GM23338 (cell line): ENCODE results near the gene ABCD3. TPM values are rescaled to one million over a fixed set of nuclear protein-coding genes. Genes with fewer than 3 reads are reported as not detected.

Experiments used
- ATAC-seq: fragments of 200-7000 bp; cut with Tn5 transposase; 3 replicates; pipeline ENCODE4 v1.9.1; 2020
- DNase-seq: peaks from one replicate; pipeline ENCODE4 v3.0.0-alpha.2; 2015; ENCODE audit warnings: low spot score
- H2AFZ ChIP-seq: fragments of 200-600 bp; sonication (generic); 2 replicates; pipeline ENCODE4 v1.8.0; 2016; ENCODE audit warnings: antibody characterized with exemption, mild to moderate bottlenecking, moderate library complexity
- H3F3A ChIP-seq: fragments of 200-600 bp; sonication (generic); replicated peaks from 2 replicates; pipeline ENCODE4 v1.8.0; 2017; ENCODE audit warnings: antibody characterized with exemption, mixed run types, low read depth
- H3K27ac ChIP-seq: fragments of 200-600 bp; sonication (generic); 2 replicates; pipeline ENCODE4 v1.6.1; 2016; ENCODE audit warnings: low read depth
- H3K27me3 ChIP-seq: fragments of 200-600 bp; sonication (generic); 2 replicates; pipeline ENCODE4 v1.8.0; 2016; ENCODE audit warnings: mild to moderate bottlenecking, mixed run types, moderate library complexity; ENCODE audit not compliant: insufficient read depth
- H3K36me3 ChIP-seq: fragments of 200-600 bp; sonication (generic); 2 replicates; pipeline ENCODE4 v1.8.0; 2016; ENCODE audit warnings: mild to moderate bottlenecking; ENCODE audit not compliant: insufficient read depth
- H3K4me1 ChIP-seq: fragments of 200-600 bp; sonication (generic); 2 replicates; pipeline ENCODE4 v1.8.0; 2016; ENCODE audit warnings: mild to moderate bottlenecking, moderate library complexity; ENCODE audit not compliant: insufficient read depth
- H3K4me2 ChIP-seq: fragments of 200-600 bp; sonication (generic); 2 replicates; pipeline ENCODE4 v1.7.1; 2017; ENCODE audit warnings: mixed run types
- H3K4me3 ChIP-seq: fragments of 200-600 bp; sonication (generic); 2 replicates; pipeline ENCODE4 v1.6.1; 2016; ENCODE audit warnings: mixed run types
- H3K79me2 ChIP-seq: fragments of 200-600 bp; sonication (generic); replicated peaks from 2 replicates; pipeline ENCODE4 v1.8.0; 2017; ENCODE audit warnings: mild to moderate bottlenecking; ENCODE audit not compliant: insufficient read depth
- H3K9me2 ChIP-seq: fragments of 200-600 bp; sonication (generic); 2 replicates; pipeline ENCODE4 v1.8.0; 2017; ENCODE audit not compliant: insufficient read depth
- H4K20me1 ChIP-seq: fragments of 200-600 bp; sonication (generic); replicated peaks from 2 replicates; pipeline ENCODE4 v1.8.0; 2017; ENCODE audit warnings: mild to moderate bottlenecking; ENCODE audit not compliant: insufficient read depth
- H3K27ac Mint-ChIP-seq: 2 replicates; pipeline ENCODE4 v1.8.0; 2020; ENCODE audit warnings: inconsistent platforms, mild to moderate bottlenecking, moderate library complexity, mixed read lengths
- H3K27me3 Mint-ChIP-seq: 3 replicates; pipeline ENCODE4 v1.8.0; 2022; ENCODE audit warnings: low read depth, mild to moderate bottlenecking, moderate library complexity, mixed read lengths, inconsistent platforms; ENCODE audit not compliant: insufficient read depth, poor library complexity
- H3K36me3 Mint-ChIP-seq: 3 replicates; pipeline ENCODE4 v1.8.0; 2021; ENCODE audit warnings: low read depth, mild to moderate bottlenecking, inconsistent platforms, moderate library complexity, mixed read lengths
- H3K4me1 Mint-ChIP-seq: 3 replicates; pipeline ENCODE4 v1.8.0; 2020; ENCODE audit warnings: mild to moderate bottlenecking, inconsistent platforms, mixed read lengths
- H3K4me3 Mint-ChIP-seq: 3 replicates; pipeline ENCODE4 v1.8.0; 2021; ENCODE audit warnings: moderate library complexity, mild to moderate bottlenecking, inconsistent platforms, mixed read lengths
- H3K9me3 Mint-ChIP-seq: 3 replicates; pipeline ENCODE4 v1.8.0; 2020; ENCODE audit warnings: moderate library complexity, mild to moderate bottlenecking, inconsistent platforms, mixed read lengths
- ETS1 ChIP-seq: IDR thresholded peaks from 2 replicates; pipeline ENCODE4 v1.6.1; 2016; ENCODE audit warnings: antibody characterized with exemption
- EZH2 ChIP-seq: fragments of 200-600 bp; sonication (generic); IDR thresholded peaks from one replicate; pipeline ENCODE4 v1.8.0; 2017; ENCODE audit warnings: antibody characterized with exemption, mild to moderate bottlenecking, low read depth; ENCODE audit not compliant: unreplicated experiment
- EZH2phosphoT487 ChIP-seq: fragments of 200-600 bp; sonication (generic); IDR thresholded peaks from one replicate; pipeline ENCODE4 v1.8.1; 2018; ENCODE audit warnings: antibody characterized with exemption; ENCODE audit not compliant: unreplicated experiment
- JUNB ChIP-seq: IDR thresholded peaks from one replicate; pipeline ENCODE4 v1.6.1; 2016; ENCODE audit warnings: antibody characterized with exemption; ENCODE audit not compliant: unreplicated experiment
- NANOG ChIP-seq: IDR thresholded peaks from 2 replicates; pipeline ENCODE4 v1.6.1; 2016; ENCODE audit warnings: antibody characterized with exemption, borderline replicate concordance
- POLR2AphosphoS5 ChIP-seq: IDR thresholded peaks from 2 replicates; pipeline ENCODE4 v1.6.1; 2016; ENCODE audit warnings: antibody characterized with exemption, low read depth
- STAT1 ChIP-seq: IDR thresholded peaks from one replicate; pipeline ENCODE4 v1.6.1; 2016; ENCODE audit warnings: antibody characterized with exemption; ENCODE audit not compliant: unreplicated experiment
- ZNF114 ChIP-seq: fragments of 250-450 bp; sonication (Bioruptor Pico); IDR thresholded peaks from 2 replicates; pipeline ENCODE4 v1.5.0; 2020; ENCODE audit warnings: mild to moderate bottlenecking, moderate library complexity
- polyA plus RNA-seq: library from polyadenylated mRNA; unstranded; fragments of >200 nt; fragmentation: Nextera tagmentation; extraction: Ambion mirVana; gene quantifications from 2 replicates; pipeline ENCODE4 v1.2.1, GENCODE V29; 2016
- total RNA-seq: library from RNA; depleted of rRNA; stranded (reverse); fragments of >200 nt; shearing (Covaris generic); gene quantifications from 2 replicates; pipeline ENCODE4 v1.2.3, GENCODE V29; 2014
- TF ChIP-seq, protein P1 (sequence below): fragments of 250-450 bp; sonication (Bioruptor Pico); IDR thresholded peaks from 2 replicates; pipeline ENCODE4 v1.5.0; 2020; ENCODE audit warnings: mild to moderate bottlenecking, moderate library complexity

ABCD3 gene
- total and polyA plus RNA-seq, 2 experiments from 2014 or later, result 12.3 to 24.0 TPM

GRCh38 chr1:94560333-94560732, 142.1 kb downstream of the ABCD3 start (continued):
- TF ChIP-seq, protein P1, sequence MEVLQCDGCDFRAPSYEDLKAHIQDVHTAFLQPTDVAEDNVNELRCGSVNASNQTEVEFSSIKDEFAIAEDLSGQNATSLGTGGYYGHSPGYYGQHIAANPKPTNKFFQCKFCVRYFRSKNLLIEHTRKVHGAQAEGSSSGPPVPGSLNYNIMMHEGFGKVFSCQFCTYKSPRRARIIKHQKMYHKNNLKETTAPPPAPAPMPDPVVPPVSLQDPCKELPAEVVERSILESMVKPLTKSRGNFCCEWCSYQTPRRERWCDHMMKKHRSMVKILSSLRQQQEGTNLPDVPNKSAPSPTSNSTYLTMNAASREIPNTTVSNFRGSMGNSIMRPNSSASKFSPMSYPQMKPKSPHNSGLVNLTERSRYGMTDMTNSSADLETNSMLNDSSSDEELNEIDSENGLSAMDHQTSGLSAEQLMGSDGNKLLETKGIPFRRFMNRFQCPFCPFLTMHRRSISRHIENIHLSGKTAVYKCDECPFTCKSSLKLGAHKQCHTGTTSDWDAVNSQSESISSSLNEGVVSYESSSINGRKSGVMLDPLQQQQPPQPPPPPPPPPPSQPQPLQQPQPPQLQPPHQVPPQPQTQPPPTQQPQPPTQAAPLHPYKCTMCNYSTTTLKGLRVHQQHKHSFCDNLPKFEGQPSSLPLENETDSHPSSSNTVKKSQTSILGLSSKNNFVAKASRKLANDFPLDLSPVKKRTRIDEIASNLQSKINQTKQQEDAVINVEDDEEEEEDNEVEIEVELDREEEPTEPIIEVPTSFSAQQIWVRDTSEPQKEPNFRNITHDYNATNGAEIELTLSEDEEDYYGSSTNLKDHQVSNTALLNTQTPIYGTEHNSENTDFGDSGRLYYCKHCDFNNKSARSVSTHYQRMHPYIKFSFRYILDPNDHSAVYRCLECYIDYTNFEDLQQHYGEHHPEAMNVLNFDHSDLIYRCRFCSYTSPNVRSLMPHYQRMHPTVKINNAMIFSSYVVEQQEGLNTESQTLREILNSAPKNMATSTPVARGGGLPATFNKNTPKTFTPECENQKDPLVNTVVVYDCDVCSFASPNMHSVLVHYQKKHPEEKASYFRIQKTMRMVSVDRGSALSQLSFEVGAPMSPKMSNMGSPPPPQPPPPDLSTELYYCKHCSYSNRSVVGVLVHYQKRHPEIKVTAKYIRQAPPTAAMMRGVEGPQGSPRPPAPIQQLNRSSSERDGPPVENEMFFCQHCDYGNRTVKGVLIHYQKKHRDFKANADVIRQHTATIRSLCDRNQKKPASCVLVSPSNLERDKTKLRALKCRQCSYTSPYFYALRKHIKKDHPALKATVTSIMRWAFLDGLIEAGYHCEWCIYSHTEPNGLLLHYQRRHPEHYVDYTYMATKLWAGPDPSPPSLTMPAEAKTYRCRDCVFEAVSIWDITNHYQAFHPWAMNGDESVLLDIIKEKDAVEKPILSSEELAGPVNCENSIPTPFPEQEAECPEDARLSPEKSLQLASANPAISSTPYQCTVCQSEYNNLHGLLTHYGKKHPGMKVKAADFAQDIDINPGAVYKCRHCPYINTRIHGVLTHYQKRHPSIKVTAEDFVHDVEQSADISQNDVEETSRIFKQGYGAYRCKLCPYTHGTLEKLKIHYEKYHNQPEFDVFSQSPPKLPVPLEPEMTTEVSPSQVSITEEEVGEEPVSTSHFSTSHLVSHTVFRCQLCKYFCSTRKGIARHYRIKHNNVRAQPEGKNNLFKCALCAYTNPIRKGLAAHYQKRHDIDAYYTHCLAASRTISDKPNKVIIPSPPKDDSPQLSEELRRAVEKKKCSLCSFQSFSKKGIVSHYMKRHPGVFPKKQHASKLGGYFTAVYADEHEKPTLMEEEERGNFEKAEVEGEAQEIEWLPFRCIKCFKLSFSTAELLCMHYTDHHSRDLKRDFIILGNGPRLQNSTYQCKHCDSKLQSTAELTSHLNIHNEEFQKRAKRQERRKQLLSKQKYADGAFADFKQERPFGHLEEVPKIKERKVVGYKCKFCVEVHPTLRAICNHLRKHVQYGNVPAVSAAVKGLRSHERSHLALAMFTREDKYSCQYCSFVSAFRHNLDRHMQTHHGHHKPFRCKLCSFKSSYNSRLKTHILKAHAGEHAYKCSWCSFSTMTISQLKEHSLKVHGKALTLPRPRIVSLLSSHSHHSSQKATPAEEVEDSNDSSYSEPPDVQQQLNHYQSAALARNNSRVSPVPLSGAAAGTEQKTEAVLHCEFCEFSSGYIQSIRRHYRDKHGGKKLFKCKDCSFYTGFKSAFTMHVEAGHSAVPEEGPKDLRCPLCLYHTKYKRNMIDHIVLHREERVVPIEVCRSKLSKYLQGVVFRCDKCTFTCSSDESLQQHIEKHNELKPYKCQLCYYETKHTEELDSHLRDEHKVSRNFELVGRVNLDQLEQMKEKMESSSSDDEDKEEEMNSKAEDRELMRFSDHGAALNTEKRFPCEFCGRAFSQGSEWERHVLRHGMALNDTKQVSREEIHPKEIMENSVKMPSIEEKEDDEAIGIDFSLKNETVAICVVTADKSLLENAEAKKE, result no peak
- no peak for TF ChIP-seq ETS1
- no peak for TF ChIP-seq POLR2AphosphoS5
- no peak for TF ChIP-seq NANOG
- TF ChIP-seq EZH2, result no peak
- TF ChIP-seq JUNB, result no peak
- TF ChIP-seq ZNF114, result no peak

DNA sequence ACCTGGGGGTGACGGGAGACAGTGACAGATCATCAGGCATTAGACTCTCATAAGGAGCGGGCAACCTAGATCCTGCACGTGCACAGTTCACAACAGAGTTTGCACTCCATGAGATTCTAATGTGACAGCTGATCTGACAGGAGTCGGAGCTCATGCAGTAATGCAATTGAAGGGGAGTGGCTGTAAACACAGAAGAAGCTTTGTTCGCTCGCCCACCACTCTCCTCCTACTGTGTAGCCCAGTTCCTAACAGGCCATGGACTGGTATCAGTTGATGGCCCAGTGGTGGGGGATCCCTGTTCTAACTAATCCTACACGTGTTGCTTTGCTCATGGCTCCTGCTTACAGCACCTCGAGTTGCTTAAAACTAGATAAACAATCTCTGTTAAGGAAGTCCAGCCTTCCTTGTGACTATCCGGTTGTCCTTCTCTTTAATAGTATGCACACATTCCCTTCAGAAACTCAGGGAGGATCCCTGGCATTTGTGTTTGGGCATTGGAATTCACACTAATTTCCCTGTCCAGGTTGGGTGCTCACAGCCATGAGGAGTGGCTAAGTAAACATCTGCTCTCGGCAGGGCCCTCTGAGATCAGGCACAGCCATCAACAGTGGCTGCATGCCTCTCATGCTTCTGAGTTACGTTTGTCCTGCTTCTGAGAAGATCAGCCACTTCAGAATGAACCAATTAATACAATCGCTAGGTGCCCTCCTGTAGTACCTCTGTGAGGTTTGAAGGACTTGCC, 144.5 kb downstream of the ABCD3 start:
- Mint-ChIP-seq H3K27ac (no peak overlapping the region), H3K27me3 (no peaks in the 10 kb centered on the region), H3K36me3 (no peaks in the 10 kb centered on the region; the same call in 2 of the 3 replicates), H3K4me3 (no peak overlapping the region), H3K9me3 (no peaks in the 10 kb centered on the region), H3K4me1 (no peaks in the 10 kb centered on the region; the same call in 1 of the 3 replicates)
- no peaks in the 10 kb centered on the region for H3F3A ChIP-seq
- TF ChIP-seq EZH2phosphoT487, result no peak
- no peak for TF ChIP-seq ZNF114
- TF ChIP-seq STAT1, result no peak
- DNase-seq, result no peak
- no peaks in the 10 kb centered on the region for H3K9me2 ChIP-seq
- no peaks in the 10 kb centered on the region for H3K36me3 ChIP-seq
- no peak overlapping the region for H3K4me3 ChIP-seq
- no peak overlapping the region for H3K27ac ChIP-seq
- H3K79me2 ChIP-seq, result no peaks in the 10 kb centered on the region
- 0 out of 2 replicates have a peak overlapping the region, but pooled peaks have one; percentile 38 for H2AFZ ChIP-seq
- no peaks in the 10 kb centered on the region for H3K4me1 ChIP-seq
- no peaks in the 10 kb centered on the region for H3K27me3 ChIP-seq
- no peak overlapping the region for H3K4me2 ChIP-seq
- no peak for ATAC-seq
- H4K20me1 ChIP-seq, result no peaks in the 10 kb centered on the region
